H9 (cell line): ENCODE results near the gene WASF3. TPM values are rescaled to one million over a fixed set of nuclear protein-coding genes. Genes with fewer than 3 reads are reported as not detected.

Experiments used
- DNase-seq: peaks from one replicate; pipeline ENCODE4 v3.0.0-alpha.2; 2017
- H2AFZ ChIP-seq: one replicate; pipeline ENCODE4 v1.6.1; 2013; ENCODE audit warnings: mild to moderate bottlenecking, low read length, control low read depth, moderate library complexity
- H2AK5ac ChIP-seq: 2 replicates; pipeline ENCODE4 v1.6.1; 2013; ENCODE audit warnings: low read length, control low read depth, mixed read lengths; ENCODE audit not compliant: insufficient read length
- H2BK120ac ChIP-seq: one replicate; pipeline ENCODE4 v1.6.1; 2013; ENCODE audit warnings: low read depth, mild to moderate bottlenecking, low read length, control low read depth, inconsistent platforms; ENCODE audit not compliant: poor library complexity, severe bottlenecking
- H2BK12ac ChIP-seq: 2 replicates; pipeline ENCODE4 v1.6.1; 2013; ENCODE audit warnings: low read length, control low read depth, mixed read lengths, low read depth; ENCODE audit not compliant: insufficient read length
- H2BK15ac ChIP-seq: 2 replicates; pipeline ENCODE4 v1.6.1; 2013; ENCODE audit warnings: low read depth, low read length, control low read depth
- H2BK20ac ChIP-seq: one replicate; pipeline ENCODE4 v1.6.1; 2013; ENCODE audit warnings: low read depth, mild to moderate bottlenecking, low read length, control low read depth, inconsistent platforms; ENCODE audit not compliant: poor library complexity, severe bottlenecking
- H2BK5ac ChIP-seq: 2 replicates; pipeline ENCODE4 v1.6.1; 2013; ENCODE audit warnings: low read length, control low read depth, mixed read lengths; ENCODE audit not compliant: insufficient read length
- H3K14ac ChIP-seq: 2 replicates; pipeline ENCODE4 v1.6.1; 2013; ENCODE audit warnings: low read length, control low read depth; ENCODE audit not compliant: insufficient read depth
- H3K18ac ChIP-seq: 2 replicates; pipeline ENCODE4 v1.6.1; 2013; ENCODE audit warnings: low read depth, mild to moderate bottlenecking, mixed read lengths, low read length, control low read depth; ENCODE audit not compliant: insufficient read length
- H3K23ac ChIP-seq: 2 replicates; pipeline ENCODE4 v1.6.1; 2013; ENCODE audit warnings: low read length, control low read depth, mixed read lengths, low read depth; ENCODE audit not compliant: insufficient read length
- H3K23me2 ChIP-seq: 2 replicates; pipeline ENCODE4 v1.6.1; 2013; ENCODE audit warnings: low read depth, mild to moderate bottlenecking, mixed read lengths, low read length, control low read depth; ENCODE audit not compliant: insufficient read length, poor library complexity, severe bottlenecking
- H3K27ac ChIP-seq: 2 replicates; pipeline ENCODE4 v1.5.1; 2013; ENCODE audit warnings: low read length, control low read depth, mixed read lengths, low read depth; ENCODE audit not compliant: insufficient read length
- H3K27me3 ChIP-seq: 2 replicates; pipeline ENCODE4 v1.6.1; 2013; ENCODE audit warnings: low read length, control low read depth, inconsistent platforms; ENCODE audit not compliant: insufficient read depth
- H3K4ac ChIP-seq: 2 replicates; pipeline ENCODE4 v1.6.1; 2013; ENCODE audit warnings: low read depth, mild to moderate bottlenecking, control low read depth, inconsistent platforms, low read length, moderate library complexity
- H3K4me1 ChIP-seq: 2 replicates; pipeline ENCODE4 v1.6.1; 2013; ENCODE audit warnings: low read length, control low read depth, inconsistent platforms; ENCODE audit not compliant: insufficient read depth
- H3K4me2 ChIP-seq: 2 replicates; pipeline ENCODE4 v1.6.1; 2013; ENCODE audit warnings: low read length, control low read depth, mixed read lengths; ENCODE audit not compliant: insufficient read length, insufficient read depth
- H3K56ac ChIP-seq: 2 replicates; pipeline ENCODE4 v1.6.1; 2013; ENCODE audit warnings: low read depth, mild to moderate bottlenecking, mixed read lengths, low read length, control low read depth; ENCODE audit not compliant: insufficient read length
- H3K79me1 ChIP-seq: 2 replicates; pipeline ENCODE4 v1.6.1; 2013; ENCODE audit warnings: low read depth, mild to moderate bottlenecking, moderate library complexity, low read length, control low read depth, inconsistent platforms; ENCODE audit not compliant: insufficient read depth, poor library complexity, severe bottlenecking
- H3K79me2 ChIP-seq: 2 replicates; pipeline ENCODE4 v1.6.1; 2013; ENCODE audit warnings: low read length, control low read depth, inconsistent platforms; ENCODE audit not compliant: insufficient read depth
- H3K9ac ChIP-seq: 2 replicates; pipeline ENCODE4 v1.6.1; 2013; ENCODE audit warnings: low read length, control low read depth, mixed read lengths; ENCODE audit not compliant: insufficient read length; ENCODE audit errors: extremely low read depth
- H3K9me3 ChIP-seq: one replicate; pipeline ENCODE4 v1.6.1; 2013; ENCODE audit warnings: low read depth, low read length, inconsistent platforms; ENCODE audit not compliant: control insufficient read depth
- H3T11ph ChIP-seq: one replicate; pipeline ENCODE4 v1.6.1; 2013; ENCODE audit warnings: mild to moderate bottlenecking, low read length, control low read depth, inconsistent platforms
- H4K20me1 ChIP-seq: one replicate; pipeline ENCODE4 v1.6.1; 2013; ENCODE audit not compliant: control insufficient read depth, insufficient read length, insufficient read depth
- H4K5ac ChIP-seq: 2 replicates; pipeline ENCODE4 v1.6.1; 2013; ENCODE audit warnings: low read depth, mild to moderate bottlenecking, mixed read lengths, low read length, control low read depth; ENCODE audit not compliant: insufficient read length
- H4K8ac ChIP-seq: replicated peaks from 2 replicates; pipeline ENCODE4 v1.6.1; 2013; ENCODE audit warnings: low read length, control low read depth, mixed read lengths, low read depth; ENCODE audit not compliant: insufficient read length
- H4K91ac ChIP-seq: 2 replicates; pipeline ENCODE4 v1.6.1; 2013; ENCODE audit warnings: low read depth, mild to moderate bottlenecking, moderate library complexity, mixed read lengths, low read length, control low read depth; ENCODE audit not compliant: insufficient read length
- H3K27ac Mint-ChIP-seq, 3 experiments: 2 replicates in 2 of 3; 3 replicates in 1 of 3; pipeline ENCODE4 v1.8.0; 2020 to 2021; ENCODE audit warnings: mixed read lengths in 3 of 3, mild to moderate bottlenecking in 1 of 3, moderate library complexity in 1 of 3
- H3K27me3 Mint-ChIP-seq: 2 replicates; pipeline ENCODE4 v1.8.0; 2021; ENCODE audit warnings: low read depth, mild to moderate bottlenecking, moderate library complexity, mixed read lengths
- H3K36me3 Mint-ChIP-seq, 3 experiments: 2 replicates in 2 of 3; 3 replicates in 1 of 3; pipeline ENCODE4 v1.8.0; 2020 to 2021; ENCODE audit warnings: low read depth in 3 of 3, mixed read lengths in 3 of 3; ENCODE audit not compliant: insufficient read depth in 1 of 3
- H3K4me1 Mint-ChIP-seq, 2 experiments: 2 replicates each; pipeline ENCODE4 v1.8.0; 2020; ENCODE audit warnings: mixed read lengths in 2 of 2
- H3K4me3 Mint-ChIP-seq, 2 experiments: 2 replicates in 1 of 2; 3 replicates in 1 of 2; pipeline ENCODE4 v1.8.0; 2020 to 2021; ENCODE audit warnings: mild to moderate bottlenecking in 2 of 2, mixed read lengths in 2 of 2, moderate library complexity in 1 of 2
- H3K9me3 Mint-ChIP-seq, 2 experiments: 2 replicates in 1 of 2; 3 replicates in 1 of 2; pipeline ENCODE4 v1.8.0; 2020; ENCODE audit warnings: mild to moderate bottlenecking in 2 of 2, mixed read lengths in 2 of 2, moderate library complexity in 1 of 2
- CTCF ChIP-seq: fragments of 200-600 bp; sonication (generic); conservative IDR thresholded peaks from 3 replicates; pipeline ENCODE4 v1.8.0; 2021; ENCODE audit warnings: antibody characterized with exemption, mild to moderate bottlenecking
- WGBS: extraction: QIAGEN DNeasy Blood & Tissue Kit; methylation state at CpG from one replicate; pipeline ENCODE4 v1.1.7; 2013; ENCODE audit warnings: missing lambda C conversion rate, low lambda C conversion rate, mixed read lengths; ENCODE audit not compliant: insufficient read length; ENCODE audit errors: extremely low coverage; 5-methylcytosine and 5-hydroxymethylcytosine counted together
- total RNA-seq: library from RNA; stranded (reverse); gene quantifications from 2 replicates; pipeline ENCODE4 v1.2.1, GENCODE V29; 2021

The WASF3 gene
- total RNA-seq, 1 experiment from 2014 or later: 22.2 TPM

DNA sequence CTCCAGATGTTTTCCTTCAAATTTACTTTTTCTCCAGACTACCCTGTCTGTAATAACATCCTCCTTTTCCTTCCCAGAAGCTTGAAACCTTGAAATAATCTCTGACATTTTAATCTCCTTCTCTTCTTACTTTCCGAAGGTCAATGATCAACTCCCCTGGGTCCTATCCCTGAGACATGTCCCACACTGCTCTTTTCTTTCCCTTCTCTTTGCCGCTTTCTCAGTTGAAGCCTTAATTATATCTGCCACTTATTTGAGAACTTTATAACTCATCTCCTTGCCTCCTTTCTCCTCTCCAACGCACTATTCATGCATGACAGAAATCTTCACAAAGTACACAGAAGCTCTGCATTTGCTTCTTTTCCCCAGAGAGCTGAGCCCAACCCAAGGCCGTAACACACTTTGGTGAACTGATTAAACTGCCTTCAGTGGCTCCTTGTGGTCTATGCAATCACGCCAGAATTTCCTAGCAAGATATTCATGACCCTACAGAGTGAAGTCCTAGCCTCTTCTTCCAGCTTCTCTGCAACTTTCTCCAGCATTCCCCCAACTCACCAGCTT lies 9.2 kb upstream of the WASF3 start:
- no peak overlapping the region for H3T11ph ChIP-seq
- H3K27me3 Mint-ChIP-seq: no peaks in the 10 kb centered on the region; the same call in none of the 2 replicates
- no peak overlapping the region for H4K5ac ChIP-seq
- no peak overlapping the region for H3K4me2 ChIP-seq
- no peak overlapping the region for H3K9ac ChIP-seq
- no peak overlapping the region for H3K18ac ChIP-seq
- no peaks in the 10 kb centered on the region for H3K27me3 ChIP-seq
- no peaks in the 10 kb centered on the region for H3K9me3 Mint-ChIP-seq
- H3K4ac ChIP-seq: no peak overlapping the region
- H4K20me1 ChIP-seq: no peaks in the 10 kb centered on the region
- H2BK12ac ChIP-seq: no peak overlapping the region
- no peaks in the 10 kb centered on the region for H3K4me1 ChIP-seq
- no peaks in the 10 kb centered on the region for H3K79me1 ChIP-seq
- H2BK5ac ChIP-seq: no peak overlapping the region
- H3K14ac ChIP-seq: no peak overlapping the region
- H3K23ac ChIP-seq: no peak overlapping the region
- no peak overlapping the region for H2BK120ac ChIP-seq
- H2AK5ac ChIP-seq: no peak overlapping the region
- H3K9me3 ChIP-seq: no peaks in the 10 kb centered on the region
- H2BK15ac ChIP-seq: no peak overlapping the region
- H3K27ac Mint-ChIP-seq: no peak overlapping the region
- H3K4me1 Mint-ChIP-seq: no peaks in the 10 kb centered on the region
- no peak for TF ChIP-seq CTCF
- no peak overlapping the region for H3K27ac ChIP-seq
- H2BK20ac ChIP-seq: no peak overlapping the region
- H3K4me3 Mint-ChIP-seq: no peak overlapping the region
- H3K23me2 ChIP-seq: no peaks in the 10 kb centered on the region
- H3K79me2 ChIP-seq: no peaks in the 10 kb centered on the region
- no peaks in the 10 kb centered on the region for H3K36me3 Mint-ChIP-seq
- DNase-seq: no peak
- H3K56ac ChIP-seq: no peak overlapping the region
- H4K91ac ChIP-seq: no peak overlapping the region
- WGBS: no CpG with 5 or more reads among the region's 5 CpGs
- H4K8ac ChIP-seq: no peak overlapping the region
- peak overlapping the region; percentile 57 for H2AFZ ChIP-seq
